GM12873 (cell line): ENCODE data around the gene RNASEH2A.

Experiments
- CTCF ChIP-seq: IDR thresholded peaks from 2 replicates; pipeline ENCODE4 v1.5.1; 2012; ENCODE audit warnings: low read depth, mild to moderate bottlenecking, moderate library complexity, low read length, control low read depth; ENCODE audit not compliant: insufficient read depth; ENCODE audit errors: missing control alignments

Gene RNASEH2A

GRCh38 chr19:12797141-12797587 lies 9.2 kb upstream of the RNASEH2A start:
- TF ChIP-seq CTCF, result no peak

- TF ChIP-seq CTCF, result no peak
Observed at GRCh38 chr19:12799742-12800465, 6.5 kb upstream of the RNASEH2A start.

- no peak for TF ChIP-seq CTCF
Observed at GRCh38 chr19:12800466-12800770, 6.0 kb upstream of the RNASEH2A start.

GRCh38 chr19:12800923-12801465 lies 5.4 kb upstream of the RNASEH2A start:
- TF ChIP-seq CTCF, result no peak

DNA sequence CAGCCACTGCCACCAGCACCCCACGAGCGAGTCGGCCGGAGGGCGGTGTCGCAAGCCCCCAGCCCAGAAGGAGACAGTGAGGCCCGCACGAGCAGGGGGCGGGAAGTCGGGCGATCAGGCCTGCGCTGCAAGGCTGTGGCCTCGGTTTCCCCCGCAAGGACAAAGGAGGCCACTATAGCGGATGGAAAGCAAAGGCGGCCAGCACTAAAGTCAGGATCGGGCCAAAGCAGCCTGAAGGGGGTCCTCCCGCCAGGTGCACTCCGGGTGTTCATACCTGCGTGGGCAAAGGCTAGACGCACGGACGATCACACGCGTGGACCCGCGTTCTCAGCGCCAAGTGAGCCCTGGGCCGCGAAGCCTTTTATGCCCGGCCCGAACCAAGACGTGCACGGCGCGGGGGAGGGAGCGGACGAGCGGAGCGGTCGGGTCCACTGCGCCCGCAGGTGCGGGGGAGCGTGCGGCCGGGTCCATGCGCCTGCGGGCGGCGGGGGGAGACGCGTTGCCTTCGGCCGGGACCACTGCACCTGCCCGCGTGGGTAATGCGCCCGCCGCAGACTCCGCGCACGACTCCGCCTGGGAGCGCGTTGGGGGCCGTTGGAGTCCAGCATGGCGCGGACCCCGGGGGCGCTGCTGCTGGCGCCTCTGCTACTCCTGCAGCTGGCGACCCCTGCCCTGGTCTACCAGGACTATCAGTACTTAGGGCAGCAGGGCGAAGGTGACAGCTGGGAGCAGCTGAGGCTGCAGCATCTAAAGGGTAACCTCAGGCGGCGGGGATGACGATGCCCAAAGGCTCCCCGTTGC lies 4.7 kb upstream of the RNASEH2A start, which contains the start of the genes PRDX2 and THSD8:
TSS of gene PRDX2 (minus strand) at position 335 of the 801 bp plus-strand sequence. CDS start 539 bp downstream, outside the sequence.
TSS of gene THSD8 (plus strand) at position 604 of the 801 bp plus-strand sequence. CDS start at position 607, 3 bp downstream.
- no peak for TF ChIP-seq CTCF

DNA sequence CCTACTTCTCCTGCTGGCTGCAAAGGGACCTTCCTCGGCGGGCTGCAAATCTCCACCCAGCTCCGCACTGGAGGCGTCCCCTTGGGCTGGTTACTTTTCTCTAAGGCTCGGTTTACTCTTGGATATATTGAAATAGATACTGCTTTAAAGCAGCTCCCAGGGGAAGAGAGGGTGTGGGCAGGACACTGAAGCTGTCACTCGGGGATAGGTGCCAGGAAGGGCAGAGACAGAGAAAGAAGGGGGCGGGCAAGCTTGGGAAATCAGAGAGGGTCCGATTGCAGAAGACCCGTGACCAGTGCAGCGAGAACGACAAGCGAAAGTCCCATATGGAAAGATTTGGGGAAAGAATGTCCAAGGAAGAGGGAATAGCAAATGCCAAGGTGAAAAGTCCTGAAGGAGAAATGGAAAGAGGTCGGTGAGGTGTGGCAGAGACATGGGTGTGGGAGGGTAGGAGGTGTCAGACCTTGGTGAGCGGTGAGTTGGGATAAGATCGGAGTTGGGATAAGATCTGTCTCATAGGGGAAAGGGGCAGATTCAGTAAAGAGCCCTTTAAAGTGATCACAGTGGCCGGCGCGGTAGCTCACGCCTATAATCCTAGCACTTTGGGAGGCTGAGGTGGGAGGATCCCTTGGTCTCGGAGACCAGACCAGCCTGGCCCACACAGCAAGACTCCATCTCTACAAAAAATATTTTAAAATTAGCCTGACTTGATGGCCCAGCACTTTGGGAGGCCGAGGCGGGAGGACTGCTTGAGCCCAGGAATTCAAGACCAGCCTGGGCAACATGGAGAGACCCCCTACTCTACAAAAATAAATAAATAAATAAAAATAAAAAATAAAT lies 3.9 kb upstream of the RNASEH2A start:
- no peak for TF ChIP-seq CTCF
